GM12892 (cell line): ENCODE data around the gene GPR55.

Source experiments
- POLR2A ChIP-seq: IDR thresholded peaks from 2 replicates; pipeline ENCODE4 v1.6.1; 2011; ENCODE audit warnings: low read depth, low read length, control low read depth
- TAF1 ChIP-seq: IDR thresholded peaks from 2 replicates; pipeline ENCODE4 v1.6.1; 2011; ENCODE audit warnings: low read depth, mild to moderate bottlenecking, control low read depth, low read length, borderline replicate concordance

DNA sequence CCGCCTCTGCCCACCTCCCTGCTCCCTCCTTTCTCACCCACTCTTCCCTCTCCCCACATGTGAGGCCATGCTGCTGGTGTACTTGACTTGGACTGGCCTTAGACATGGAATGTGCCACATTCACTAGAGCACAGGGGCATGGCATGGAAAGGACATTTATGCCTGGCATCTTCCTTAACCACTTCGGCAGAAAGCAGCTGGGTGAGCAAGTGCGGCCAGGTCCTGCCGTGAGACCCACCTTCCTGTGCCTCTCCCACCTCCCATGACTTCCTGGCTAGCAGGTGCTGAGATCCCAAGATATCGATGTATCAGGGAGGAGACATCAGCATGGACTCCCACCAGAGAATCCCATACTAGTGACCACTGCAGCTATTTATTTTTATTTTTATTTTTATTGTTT lies 13.0 kb downstream of the GPR55 start:
- TF ChIP-seq POLR2A (no peak), TAF1 (no peak)
